GF-D8 (cell line): ENCODE measurements around the gene CLDN34.

Source experiments
- DNase-seq: peaks from one replicate; lab custom pipeline; 2025; lab: John Stamatoyannopoulos, UW

The CLDN34 gene

GRCh38 chrX:9980927-9981326, 13.8 kb downstream of the CLDN34 start:
- no peak for DNase-seq

GRCh38 chrX:9983441-9983840, 16.3 kb downstream of the CLDN34 start:
- DNase-seq = no peak

- no peak for DNase-seq
These were observed 16.7 kb downstream of the CLDN34 start for GRCh38 chrX:9983846-9984245.

- no peak for DNase-seq
These were observed 21.6 kb downstream of the CLDN34 start for GRCh38 chrX:9988762-9989161.

- no peak for DNase-seq
These were observed 24.9 kb downstream of the CLDN34 start for GRCh38 chrX:9992061-9992460.

GRCh38 chrX:9992724-9993123, 25.6 kb downstream of the CLDN34 start:
- no peak for DNase-seq

- no peak for DNase-seq
These were observed 28.7 kb downstream of the CLDN34 start for GRCh38 chrX:9995855-9996339.

GRCh38 chrX:9997041-9997440, 29.9 kb downstream of the CLDN34 start:
- no peak for DNase-seq

- DNase-seq = no peak
These were observed 30.4 kb downstream of the CLDN34 start for GRCh38 chrX:9997524-9997923.

- no peak for DNase-seq
These were observed 34.3 kb downstream of the CLDN34 start for GRCh38 chrX:10001496-10001895.

GRCh38 chrX:10004832-10005475, 37.8 kb downstream of the CLDN34 start:
- no peak for DNase-seq

- DNase-seq = no peak
These were observed 38.9 kb downstream of the CLDN34 start for GRCh38 chrX:10006086-10006485.

- no peak for DNase-seq
These were observed 39.6 kb downstream of the CLDN34 start for GRCh38 chrX:10006770-10007169.

GRCh38 chrX:10007621-10008020, 40.5 kb downstream of the CLDN34 start:
- no peak for DNase-seq

- DNase-seq = no peak
These were observed 41.4 kb downstream of the CLDN34 start for GRCh38 chrX:10008483-10009056.

- DNase-seq = no peak
These were observed 42.6 kb downstream of the CLDN34 start for GRCh38 chrX:10009741-10010140.

GRCh38 chrX:10010686-10011085, 43.5 kb downstream of the CLDN34 start:
- no peak for DNase-seq

GRCh38 chrX:10011261-10011931, 44.2 kb downstream of the CLDN34 start:
- no peak for DNase-seq

GRCh38 chrX:10011991-10012390, 44.8 kb downstream of the CLDN34 start:
- DNase-seq = no peak

- no peak for DNase-seq
These were observed 47.5 kb downstream of the CLDN34 start for GRCh38 chrX:10014462-10015354.

- DNase-seq = no peak
These were observed 48.2 kb downstream of the CLDN34 start for GRCh38 chrX:10015355-10015722.

- no peak for DNase-seq
These were observed 48.8 kb downstream of the CLDN34 start for GRCh38 chrX:10015723-10016518.
